CD4-positive, alpha-beta T cell treated with Interferon gamma for 1 hour (primary cell): ENCODE data around the gene PCNX1.

Source experiments
- DNase-seq: peaks from one replicate; pipeline ENCODE4 v3.0.0-alpha.2; 2020

Gene PCNX1

DNA sequence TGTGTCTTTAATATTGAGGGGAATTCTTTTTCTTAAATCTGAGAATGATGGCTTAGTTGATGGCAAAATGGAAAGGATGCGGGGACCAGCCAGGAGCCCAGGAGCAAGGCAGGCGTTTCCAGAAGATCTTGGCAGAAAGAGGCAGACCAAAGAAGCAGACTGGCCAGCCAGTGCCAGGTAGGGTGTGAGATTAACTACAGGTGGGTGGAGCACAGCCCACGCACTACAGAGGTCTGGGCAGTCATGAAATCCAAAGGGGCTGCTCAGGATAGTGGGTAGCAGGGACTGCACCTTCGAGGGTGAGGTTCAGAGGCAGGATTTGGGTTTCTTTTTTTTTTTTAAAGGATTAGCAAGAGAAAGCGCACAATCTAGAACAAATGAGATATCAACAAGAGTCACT lies 17.7 kb upstream of the PCNX1 start:
- no peak for DNase-seq

GRCh38 chr14:70890826-70891659 lies 16.2 kb upstream of the PCNX1 start:
- no peak for DNase-seq

DNA sequence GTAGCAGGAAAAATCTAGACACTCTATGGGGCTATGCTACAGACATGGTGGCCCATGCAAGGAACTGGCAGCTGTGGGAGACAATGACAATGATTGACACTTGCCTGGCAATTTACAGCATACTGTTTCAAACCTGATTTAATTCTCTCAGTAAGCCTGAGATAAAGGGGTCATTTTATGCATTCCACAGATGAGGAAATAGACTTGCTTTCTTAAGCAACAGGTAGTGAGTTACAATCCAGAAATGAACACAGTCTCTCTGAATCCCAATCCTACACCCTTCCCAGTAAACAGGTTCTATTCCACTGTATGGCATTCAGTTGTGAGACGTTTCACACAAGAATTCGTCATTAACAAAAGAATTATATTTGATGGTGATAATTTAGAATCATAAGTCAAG lies 15.5 kb upstream of the PCNX1 start:
- DNase-seq = no peak

- DNase-seq = no peak
Measured at GRCh38 chr14:70893062-70893845, 14.0 kb upstream of the PCNX1 start.

DNA sequence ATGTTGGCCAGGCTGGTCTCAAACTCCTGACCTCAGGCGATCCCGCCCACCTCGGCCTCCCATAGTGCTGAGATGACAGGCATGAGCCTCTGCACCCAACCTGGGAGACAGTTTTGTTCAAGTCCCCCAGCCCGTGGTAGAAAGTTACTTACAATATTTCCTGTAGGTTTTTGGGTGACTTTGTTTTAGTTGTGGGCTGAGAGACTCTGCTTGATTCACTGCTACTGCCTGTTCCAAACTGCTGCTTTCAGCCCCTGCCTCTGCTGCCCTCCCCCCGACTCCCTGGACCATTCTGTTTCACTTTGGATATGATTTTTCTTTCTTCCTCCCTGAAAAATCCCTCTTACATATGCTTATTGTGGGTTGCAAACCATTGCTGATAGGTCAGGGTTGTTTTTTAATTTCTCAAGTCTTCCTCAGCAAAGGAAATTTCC lies 13.4 kb upstream of the PCNX1 start:
- DNase-seq = no peak

DNA sequence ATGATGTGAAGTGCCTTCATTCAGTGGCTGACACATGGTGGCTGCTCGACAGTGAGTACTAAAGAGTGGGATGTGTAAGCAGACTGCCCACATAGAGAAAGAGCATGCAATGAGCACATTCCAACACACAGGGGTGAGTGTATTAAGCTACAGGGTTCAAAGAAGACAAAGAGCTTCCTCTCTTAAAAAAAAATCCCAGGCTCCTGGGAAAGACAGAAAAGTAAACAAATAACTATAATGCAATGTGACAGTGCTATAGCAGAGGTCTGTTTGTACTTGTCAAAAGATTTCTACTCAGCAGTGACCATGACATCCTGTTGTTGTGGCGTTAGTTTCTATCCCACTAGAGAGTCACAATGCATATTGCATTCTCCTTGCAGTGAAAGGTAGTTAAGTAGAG lies 12.4 kb upstream of the PCNX1 start:
- DNase-seq = no peak

DNA sequence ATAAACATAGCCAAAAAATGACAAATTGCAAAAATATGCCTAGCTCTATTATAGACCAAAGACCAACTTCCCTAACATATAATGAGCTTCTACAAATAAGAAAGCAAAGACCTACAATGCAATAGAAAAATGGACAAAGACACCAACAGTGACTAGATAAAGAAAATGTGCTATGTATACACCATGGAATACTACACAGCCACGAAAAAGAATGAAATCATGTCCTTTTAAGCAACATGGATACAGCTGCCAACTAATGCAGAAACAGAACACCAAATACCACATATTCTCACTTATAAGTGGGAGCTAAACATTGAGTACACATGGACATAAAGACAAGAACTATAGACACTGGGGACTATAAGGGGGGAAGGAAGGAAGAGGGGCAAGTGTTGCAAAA lies 10.9 kb upstream of the PCNX1 start:
- DNase-seq = no peak

DNA sequence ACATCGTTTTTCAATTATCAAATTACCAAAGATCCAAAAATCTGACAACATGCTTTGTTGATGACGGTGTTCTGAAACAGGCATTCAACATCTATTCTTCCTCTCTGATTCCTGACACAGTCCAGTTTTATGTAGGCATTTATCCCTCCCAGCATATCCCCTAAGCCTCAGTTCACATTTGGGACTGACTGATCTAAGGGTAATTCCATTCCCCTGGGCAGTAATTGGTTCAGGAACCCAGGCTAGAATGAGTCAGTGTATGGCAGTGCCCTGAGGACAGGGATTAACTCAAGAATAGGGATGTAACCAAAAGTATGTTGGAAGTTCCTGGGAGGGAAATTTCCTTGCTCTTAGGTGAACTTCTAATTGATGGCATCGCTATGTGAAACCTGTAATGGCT lies 10.3 kb upstream of the PCNX1 start:
- DNase-seq = no peak

GRCh38 chr14:70897464-70897863 lies 9.8 kb upstream of the PCNX1 start:
- no peak for DNase-seq

DNA sequence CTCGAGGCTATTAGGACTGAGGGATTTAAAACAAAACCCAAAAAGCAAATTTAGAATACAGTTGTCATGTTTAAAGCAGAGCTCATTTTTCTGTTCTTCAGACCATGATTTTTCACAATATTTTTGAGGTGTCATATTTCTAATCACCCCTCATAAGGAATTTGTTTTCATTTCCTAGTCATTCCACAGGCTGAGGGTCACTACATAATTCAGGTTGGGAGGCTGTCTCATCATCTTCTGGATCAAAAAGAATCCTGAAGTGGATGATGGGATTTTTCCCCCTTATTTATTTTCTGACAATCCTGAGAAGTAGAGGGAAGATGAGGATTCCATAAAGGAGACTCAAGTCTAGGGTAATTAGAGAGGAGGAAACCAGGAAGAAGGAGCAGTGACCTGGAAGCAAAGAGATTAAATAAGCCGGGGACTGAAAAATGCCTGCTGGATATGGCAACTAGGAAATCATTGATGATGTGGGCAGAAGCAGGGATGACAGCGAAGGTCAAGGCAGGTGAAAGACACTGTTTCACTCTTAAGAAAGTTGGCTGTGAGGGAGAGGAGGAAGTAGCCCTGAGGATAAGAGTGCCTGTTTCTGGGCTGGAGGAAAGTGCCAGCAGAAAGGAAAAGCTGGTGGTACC lies 9.0 kb upstream of the PCNX1 start:
- no peak for DNase-seq

DNA sequence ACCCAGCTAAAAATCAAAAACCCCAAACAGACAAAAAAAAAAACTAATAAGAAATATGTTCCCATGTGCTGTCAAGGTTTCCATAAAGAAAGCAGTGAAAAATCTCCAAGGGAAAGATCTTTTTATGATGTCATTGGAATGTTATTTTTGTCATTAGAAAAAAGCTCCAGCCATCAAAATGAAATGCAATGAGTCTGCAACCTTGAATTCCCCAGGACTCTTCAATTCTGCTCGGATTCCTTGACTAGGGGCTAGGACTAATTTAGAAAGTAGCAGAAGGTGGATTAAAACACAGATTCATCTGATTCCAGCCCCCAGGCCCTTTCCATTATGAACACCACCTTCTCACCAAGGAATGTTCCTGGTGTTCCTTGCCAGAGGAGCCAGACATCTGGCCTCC lies 6.0 kb upstream of the PCNX1 start:
- no peak for DNase-seq

DNA sequence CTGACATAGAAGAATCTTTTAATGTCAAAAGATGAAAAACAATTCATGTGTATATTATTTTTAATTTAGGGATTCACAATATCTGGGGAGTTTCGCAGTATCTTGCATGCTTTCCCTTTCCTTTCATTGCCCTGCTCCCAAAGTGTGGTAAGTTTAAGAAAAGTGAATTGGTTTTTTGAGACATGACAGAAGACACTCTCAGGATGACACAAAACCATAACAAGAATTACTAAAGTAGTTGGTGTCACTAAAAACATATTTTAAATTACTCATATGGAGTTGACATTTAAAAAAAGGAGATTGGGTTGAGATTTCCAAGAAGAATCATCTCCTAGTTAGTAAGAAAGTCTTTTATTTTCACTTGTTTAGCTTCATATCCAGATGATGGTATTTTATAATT lies 5.1 kb upstream of the PCNX1 start:
- no peak for DNase-seq

DNA sequence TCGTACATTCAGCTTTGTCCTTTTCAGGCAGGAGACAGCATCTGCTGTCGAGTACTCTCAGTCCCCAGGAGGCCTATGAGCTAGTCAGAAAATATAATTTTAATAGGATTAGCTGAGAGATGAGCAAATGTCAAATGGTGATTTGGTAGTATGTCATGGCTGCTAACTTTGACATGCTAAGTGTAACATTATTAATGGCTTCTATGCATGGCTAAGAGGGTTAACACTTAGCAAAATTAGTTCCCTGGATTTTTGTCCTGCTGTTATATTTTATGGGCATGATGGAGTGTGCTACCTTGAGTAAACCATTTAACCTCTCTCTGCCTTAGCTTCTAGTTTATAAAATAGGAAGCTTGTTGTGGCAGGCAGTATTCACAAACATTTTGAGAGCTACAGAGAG lies 2.9 kb upstream of the PCNX1 start:
- no peak for DNase-seq

- DNase-seq = no peak
Measured at GRCh38 chr14:70905301-70905700, 2.0 kb upstream of the PCNX1 start.

GRCh38 chr14:70906793-70907175 lies 475 bp upstream of the PCNX1 start:
- no peak for DNase-seq

DNA sequence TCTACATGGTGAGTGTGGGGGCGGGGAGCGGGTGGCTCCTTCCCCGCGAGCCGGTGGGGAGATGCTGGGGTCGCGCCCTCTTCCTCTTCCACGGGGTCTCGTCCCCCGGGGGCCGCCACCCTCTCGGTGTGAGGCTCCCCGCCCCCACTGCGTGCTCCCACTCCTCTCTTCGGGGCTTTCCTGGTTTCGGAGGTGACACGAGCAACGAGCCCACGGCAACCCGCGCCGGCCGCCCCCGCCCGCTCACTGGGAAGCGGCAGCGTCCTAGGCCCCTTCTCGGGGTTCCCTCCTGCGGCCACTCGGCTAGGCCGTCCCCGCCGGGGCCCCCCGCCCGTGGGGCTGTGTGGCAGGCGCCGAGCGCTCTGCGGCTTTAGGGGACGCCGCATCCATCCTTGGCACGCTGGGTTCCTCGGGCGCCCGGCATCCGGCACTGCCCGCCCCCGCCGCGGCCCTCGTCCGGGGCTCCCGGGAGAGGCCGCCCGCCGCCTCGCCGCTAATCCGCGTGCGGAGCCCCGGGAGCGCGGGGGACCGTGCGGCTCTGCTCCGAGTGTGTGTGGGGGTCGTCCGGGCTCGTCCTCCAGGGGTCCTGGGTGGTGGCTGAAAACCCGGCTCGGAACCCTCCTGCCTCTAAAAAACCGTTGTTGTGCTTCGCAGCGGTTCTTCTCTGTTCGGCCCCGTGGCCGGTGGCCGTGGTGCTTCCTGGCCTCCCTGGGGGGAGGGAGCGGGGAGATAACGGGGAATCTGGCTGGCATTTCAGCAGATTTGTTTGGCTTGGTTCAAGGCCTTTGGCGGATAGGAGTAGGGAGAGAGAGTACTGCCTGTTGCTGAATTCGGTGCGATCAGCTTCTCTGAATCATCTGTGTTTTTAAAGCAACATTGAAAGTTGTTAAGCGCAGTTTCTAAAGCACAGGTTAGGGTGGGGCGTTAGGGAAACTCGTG lies 1.0 kb downstream of the PCNX1 start:
- no peak for DNase-seq

DNA sequence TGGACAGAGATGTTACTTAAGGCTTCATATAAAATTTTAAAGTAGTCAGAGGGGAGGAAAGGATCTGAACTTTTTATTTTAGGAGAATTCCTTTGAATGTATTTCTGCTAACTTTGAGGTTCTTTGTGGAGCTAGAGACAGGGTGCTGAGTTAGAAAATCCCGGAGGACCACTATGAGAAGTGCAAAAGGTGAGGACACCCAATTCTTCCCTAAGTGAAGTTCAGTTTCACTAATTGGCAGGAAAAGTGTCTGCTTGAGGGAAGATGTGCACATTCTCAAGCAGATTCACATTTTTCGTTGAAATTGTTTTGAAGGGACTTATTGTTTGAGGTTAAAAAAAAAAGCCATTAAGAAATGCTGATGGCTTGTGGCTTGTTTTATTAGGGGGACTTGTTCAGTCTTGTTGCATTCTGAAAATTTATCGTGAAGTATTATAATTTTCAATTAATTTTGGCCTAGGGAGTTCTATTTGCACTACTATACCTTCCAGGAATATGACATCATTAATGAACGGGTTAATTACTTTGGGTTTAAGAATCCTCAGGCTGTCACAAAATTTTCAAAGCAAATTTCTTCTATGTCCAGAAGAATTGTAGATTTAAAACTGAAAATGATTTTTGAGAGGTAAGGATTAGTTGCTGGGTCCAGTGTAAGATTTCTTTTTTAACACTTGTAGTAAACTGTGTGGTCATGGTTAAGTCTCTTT lies 1.8 kb downstream of the PCNX1 start:
- no peak for DNase-seq

GRCh38 chr14:70909733-70910614 lies 2.7 kb downstream of the PCNX1 start:
- no peak for DNase-seq

- DNase-seq = no peak
Measured at GRCh38 chr14:70915415-70915814, 8.2 kb downstream of the PCNX1 start.

DNA sequence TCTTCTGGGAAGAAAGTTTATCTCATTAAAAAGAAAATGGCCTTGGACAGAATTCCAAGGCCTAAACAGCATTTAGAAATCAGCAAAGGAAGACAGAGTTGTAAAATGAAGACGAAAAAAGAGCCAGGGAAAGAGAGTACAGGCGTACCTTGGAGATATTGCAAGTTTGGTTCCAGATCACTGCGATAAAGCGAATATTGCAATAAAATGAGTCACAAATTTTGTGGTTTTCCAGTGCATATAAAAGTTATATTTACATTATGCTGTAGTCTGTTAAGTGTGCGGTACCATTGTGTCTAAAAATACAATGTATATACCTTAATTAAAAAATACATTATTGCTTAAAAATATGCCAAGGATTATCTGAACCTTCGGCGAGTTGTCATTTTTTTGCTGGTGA lies 9.0 kb downstream of the PCNX1 start:
- DNase-seq = no peak

- DNase-seq = no peak
Measured at GRCh38 chr14:70916799-70917198, 9.5 kb downstream of the PCNX1 start.
